HCT116 (cell line): ENCODE measurements around the gene CUBN. TPM values are rescaled to one million over a fixed set of nuclear protein-coding genes. Genes with fewer than 3 reads are reported as not detected.

Experiments
- ATAC-seq: fragments of 200-7000 bp; cut with Tn5 transposase; 2 replicates; pipeline ENCODE4 v1.9.1; 2020; ENCODE audit warnings: mild to moderate bottlenecking, moderate library complexity
- BruUV-seq: library from RNA; stranded (reverse); fragments of 400-500 nt; replicated peaks from 2 replicates; lab custom pipeline; 2021; lab: Mats Ljungman, UMichigan
- CTCF ChIA-PET: fragments of 300-600 bp; sonication (Branson Sonifier 250); formaldehyde crosslinking; loops from one replicate; lab custom pipeline; 2021; ENCODE audit warnings: antibody characterized with exemption; lab: Charles Lee
- POLR2A ChIA-PET: fragments of 300-600, 350-600 bp; sonication (Branson Sonifier 250); formaldehyde crosslinking; loops from one replicate; lab custom pipeline; 2021; ENCODE audit warnings: antibody characterized with exemption; lab: Charles Lee
- RAD21 ChIA-PET, 2 experiments: fragments of 300-600 bp; sonication (Branson Sonifier 250); formaldehyde crosslinking; loops; one replicate each; lab custom pipeline; 2023; ENCODE audit warnings: low total read pairs in 2 of 2; ENCODE audit not compliant: uncharacterized antibody in 2 of 2, unreplicated experiment in 2 of 2, low non-redundant PET in 1 of 2; lab: Charles Lee
- DNase-seq: peaks from one replicate; pipeline ENCODE4 v3.0.0-alpha.2; 2010; ENCODE audit warnings: low read depth, low spot score
- H2AFZ ChIP-seq: fragments of 200-600 bp; shearing (Covaris generic), sonication (generic); 2 replicates; pipeline ENCODE4 v1.6.1; 2017; ENCODE audit warnings: low read depth, mixed run types, mixed read lengths, antibody characterized with exemption, low read length; ENCODE audit not compliant: poor library complexity, severe bottlenecking
- H3K27ac ChIP-seq: 2 replicates; pipeline ENCODE4 v1.5.1; 2012; ENCODE audit warnings: low read depth, low read length
- H3K27me3 ChIP-seq: fragments of 200-600 bp; sonication (generic); 2 replicates; pipeline ENCODE4 v1.6.1; 2016; ENCODE audit warnings: mixed run types, low read length, mixed read lengths; ENCODE audit not compliant: insufficient read depth
- H3K36me3 ChIP-seq, 2 experiments: fragments of 200-500 bp in 1 of 2; fragments of 200-600 bp in 1 of 2; sonication (Bioruptor generic) in 1 of 2; sonication (generic) in 1 of 2; 2 replicates each; pipeline versions ENCODE4 v1.5.1 to v1.6.1; 2014 to 2016; ENCODE audit warnings: low read length in 2 of 2, inconsistent platforms in 1 of 2, mixed read lengths in 1 of 2, mixed run types in 1 of 2; ENCODE audit not compliant: insufficient read depth in 2 of 2, control insufficient read depth in 1 of 2
- H3K4me1 ChIP-seq, 2 experiments: fragments of 200-600 bp in 1 of 2; sonication (generic) in 1 of 2; 2 replicates each; pipeline versions ENCODE4 v1.5.1 to v1.6.1; 2012 to 2017; ENCODE audit warnings: low read length in 2 of 2, inconsistent platforms in 1 of 2, mild to moderate bottlenecking in 1 of 2, mixed read lengths in 1 of 2, mixed run types in 1 of 2, moderate library complexity in 1 of 2; ENCODE audit not compliant: insufficient read depth in 2 of 2, control insufficient read depth in 1 of 2
- H3K4me2 ChIP-seq: fragments of 200-600 bp; sonication (generic); 2 replicates; pipeline ENCODE4 v1.6.1; 2017; ENCODE audit warnings: mixed run types, low read length, mixed read lengths
- H3K4me3 ChIP-seq, 2 experiments: fragments of 200-600 bp in 1 of 2; sonication (generic) in 1 of 2; replicated peaks in 1 of 2; 2 replicates each; pipeline ENCODE4 v1.5.1; 2011 to 2016; ENCODE audit warnings: low read length in 2 of 2, control low read depth in 1 of 2, low read depth in 1 of 2, mild to moderate bottlenecking in 1 of 2, mixed read lengths in 1 of 2, mixed run types in 1 of 2
- H3K79me2 ChIP-seq: fragments of 200-600 bp; sonication (generic); 2 replicates; pipeline ENCODE4 v1.6.1; 2017; ENCODE audit warnings: mild to moderate bottlenecking, mixed run types, low read length, moderate library complexity, mixed read lengths; ENCODE audit not compliant: insufficient read depth
- H3K9ac ChIP-seq: fragments of 200-600 bp; sonication (generic); 2 replicates; pipeline ENCODE4 v1.6.1; 2016; ENCODE audit warnings: low read length, mixed read lengths
- H3K9me2 ChIP-seq: fragments of 200-600 bp; sonication (generic), shearing (Covaris generic); 2 replicates; pipeline ENCODE4 v1.6.1; 2017; ENCODE audit warnings: mixed run types, mild to moderate bottlenecking, moderate library complexity; ENCODE audit not compliant: insufficient read depth
- H3K9me3 ChIP-seq, 2 experiments: fragments of 200-500 bp in 1 of 2; fragments of 200-600 bp in 1 of 2; sonication (Bioruptor generic) in 1 of 2; sonication (generic) in 1 of 2; 2 replicates each; pipeline ENCODE4 v1.6.1; 2014 to 2017; ENCODE audit warnings: low read length in 2 of 2, mixed read lengths in 2 of 2, inconsistent platforms in 1 of 2, low read depth in 1 of 2, mild to moderate bottlenecking in 1 of 2, mixed run types in 1 of 2, moderate library complexity in 1 of 2; ENCODE audit not compliant: control insufficient read depth in 1 of 2, insufficient read depth in 1 of 2
- H4K20me1 ChIP-seq: fragments of 200-600 bp; sonication (generic), shearing (Covaris generic); 2 replicates; pipeline ENCODE4 v1.6.1; 2017; ENCODE audit warnings: mixed run types, mild to moderate bottlenecking, moderate library complexity; ENCODE audit not compliant: insufficient read depth
- ATF3 ChIP-seq: IDR thresholded peaks from 2 replicates; pipeline ENCODE4 v1.6.1; 2012
- CEBPB ChIP-seq: IDR thresholded peaks from 2 replicates; pipeline ENCODE4 v1.6.1; 2012; ENCODE audit warnings: low read depth
- CTCF ChIP-seq, 3 experiments: fragments of 200-600 bp in 1 of 3; sonication (generic) in 1 of 3; IDR thresholded peaks in 2 of 3; conservative IDR thresholded peaks in 1 of 3; 2 replicates each; pipeline ENCODE4 v1.5.1; 2012 to 2017; ENCODE audit warnings: low read depth in 2 of 3, low read length in 2 of 3, antibody characterized with exemption in 1 of 3, borderline replicate concordance in 1 of 3, control low read depth in 1 of 3, mild to moderate bottlenecking in 1 of 3, mixed read lengths in 1 of 3, mixed run types in 1 of 3, moderate library complexity in 1 of 3; ENCODE audit not compliant: insufficient read depth in 1 of 3
- EGR1 ChIP-seq: IDR thresholded peaks from 2 replicates; pipeline ENCODE4 v1.6.1; 2012; ENCODE audit warnings: low read depth
- ELF1 ChIP-seq: IDR thresholded peaks from 2 replicates; pipeline ENCODE4 v1.6.1; 2012; ENCODE audit warnings: low read depth, borderline replicate concordance
- EZH2 ChIP-seq: fragments of 200-600 bp; sonication (generic); IDR thresholded peaks from 2 replicates; pipeline ENCODE4 v1.6.1; 2017; ENCODE audit warnings: antibody characterized with exemption, mixed run types
- EZH2phosphoT487 ChIP-seq: fragments of 200-600 bp; IDR thresholded peaks from 2 replicates; pipeline ENCODE4 v1.6.1; 2018; ENCODE audit warnings: antibody characterized with exemption, borderline replicate concordance
- FOSL1 ChIP-seq: IDR thresholded peaks from 2 replicates; pipeline ENCODE4 v1.6.1; 2012; ENCODE audit warnings: low read depth
- JUND ChIP-seq: IDR thresholded peaks from 2 replicates; pipeline ENCODE4 v1.6.1; 2012
- MAX ChIP-seq: IDR thresholded peaks from 2 replicates; pipeline ENCODE4 v1.6.1; 2012
- POLR2A ChIP-seq: IDR thresholded peaks from 2 replicates; pipeline ENCODE4 v1.7.0; 2011; ENCODE audit warnings: borderline replicate concordance; ENCODE audit not compliant: insufficient read depth, insufficient read length; ENCODE audit errors: extremely low read depth
- POLR2AphosphoS5 ChIP-seq: IDR thresholded peaks from 2 replicates; pipeline ENCODE4 v1.6.1; 2011; ENCODE audit warnings: mild to moderate bottlenecking, low read depth, low read length, moderate library complexity
- RAD21 ChIP-seq: IDR thresholded peaks from 2 replicates; pipeline ENCODE4 v1.6.1; 2012; ENCODE audit warnings: low read depth, mild to moderate bottlenecking
- SIN3A ChIP-seq: IDR thresholded peaks from 2 replicates; pipeline ENCODE4 v1.6.1; 2012; ENCODE audit warnings: low read depth
- SRF ChIP-seq: IDR thresholded peaks from 2 replicates; pipeline ENCODE4 v1.6.1; 2012; ENCODE audit warnings: low read depth
- TCF7L2 ChIP-seq: IDR thresholded peaks from 2 replicates; pipeline ENCODE4 v1.7.0; 2011; ENCODE audit warnings: borderline replicate concordance, inconsistent platforms; ENCODE audit not compliant: insufficient read depth, insufficient read length; ENCODE audit errors: extremely low read depth
- YY1 ChIP-seq: IDR thresholded peaks from 2 replicates; pipeline ENCODE4 v1.6.1; 2011; ENCODE audit warnings: low read length, low read depth, moderate library complexity, mild to moderate bottlenecking; ENCODE audit not compliant: insufficient replicate concordance; ENCODE audit errors: extremely low read depth
- ZBTB33 ChIP-seq: IDR thresholded peaks from 2 replicates; pipeline ENCODE4 v1.6.1; 2011; ENCODE audit warnings: mild to moderate bottlenecking, low read length, moderate library complexity; ENCODE audit not compliant: insufficient replicate concordance; ENCODE audit errors: extremely low read depth
- ZFX ChIP-seq: fragments of 450-650 bp; IDR thresholded peaks from 2 replicates; pipeline ENCODE4 v1.6.1; 2017
- ZNF274 ChIP-seq: fragments of 200-500 bp; sonication (Bioruptor generic); IDR thresholded peaks from 2 replicates; pipeline ENCODE4 v1.6.1; 2014; ENCODE audit warnings: mild to moderate bottlenecking, low read depth, low read length, inconsistent platforms
- intact Hi-C: fragments of 100-400 bp; cut with micrococcal nuclease; formaldehyde crosslinking; loops from 2 replicates; pipeline ENCODE4 v1.10.0; 2022
- total RNA-seq: library from RNA; stranded (reverse); gene quantifications from one replicate; pipeline ENCODE4 v1.2.1, GENCODE V29; 2021; ENCODE audit not compliant: unreplicated experiment

Gene CUBN
- total RNA-seq, 1 experiment from 2014 or later, result 1.2 TPM

- intact Hi-C loops, result no loop called here
Observed at GRCh38 chr10:16910793-16911164, 218.8 kb downstream of the CUBN start.

More at GRCh38 chr10:16910793-16911164, 218.8 kb downstream of the CUBN start:
- no peaks in the 10 kb centered on the region for H3K9me3 ChIP-seq
- no peak overlapping the region for H3K4me3 ChIP-seq
- H3K27ac ChIP-seq, result no peak overlapping the region
- H3K9me2 ChIP-seq, result no peaks in the 10 kb centered on the region; the same call in 1 of the 2 replicates
- no peak overlapping the region for H2AFZ ChIP-seq
- no peak for DNase-seq
- no peak for ATAC-seq
- no peaks in the 10 kb centered on the region for H3K4me1 ChIP-seq
- BruUV-seq, result no TSS peak
- TF ChIP-seq SIN3A, result no peak
- TF ChIP-seq EGR1, result no peak
- TF ChIP-seq SRF, result no peak
- TF ChIP-seq RAD21, result no peak
- no peak for TF ChIP-seq ZNF274
- TF ChIP-seq ATF3, result no peak
- TF ChIP-seq ZBTB33, result no peak
- TF ChIP-seq POLR2A, result no peak
- no peak for TF ChIP-seq MAX
- TF ChIP-seq EZH2phosphoT487, result no peak
- no peak for TF ChIP-seq EZH2
- TF ChIP-seq POLR2AphosphoS5, result no peak
- no peak for TF ChIP-seq ELF1
- TF ChIP-seq FOSL1, result no peak
- no peak for TF ChIP-seq YY1
- no peak for TF ChIP-seq TCF7L2
- TF ChIP-seq JUND, result no peak
- TF ChIP-seq CEBPB, result no peak
- no peak for TF ChIP-seq ZFX
- TF ChIP-seq CTCF (IDR thresholded peaks at IDR 0.05 in 2 of 3, conservative IDR thresholded peaks at IDR 0.05 in 1 of 3; ENCODE audit: borderline replicate concordance in 1 of 3, insufficient read depth in 1 of 3, low read depth in 2 of 3, low read length in 2 of 3), result no peak
- TF ChIP-seq, all 23 proteins: peak for 0
- Histone ChIP-seq H3K27me3 (no peaks in the 10 kb centered on the region), H3K4me2 (no peak overlapping the region), H3K36me3 (no peaks in the 10 kb centered on the region), H4K20me1 (no peaks in the 10 kb centered on the region), H3K79me2 (no peaks in the 10 kb centered on the region), H3K9ac (no peak overlapping the region)
- ChIA-PET POLR2A (no interaction called here), RAD21 (no interaction called here), CTCF (no interaction called here)
